Central memory CD4-positive, alpha-beta T cell (primary cell): ENCODE results near the gene NYNRIN.
"Not testable (repeated sequence)": the region's sequence is repeated elsewhere in the genome, so short reads cannot be mapped to it uniquely, and the experiment has no call there.

ENCODE experiments used
- DNase-seq: peaks from one replicate; pipeline ENCODE4 v3.0.0; 2022

NYNRIN gene

DNA sequence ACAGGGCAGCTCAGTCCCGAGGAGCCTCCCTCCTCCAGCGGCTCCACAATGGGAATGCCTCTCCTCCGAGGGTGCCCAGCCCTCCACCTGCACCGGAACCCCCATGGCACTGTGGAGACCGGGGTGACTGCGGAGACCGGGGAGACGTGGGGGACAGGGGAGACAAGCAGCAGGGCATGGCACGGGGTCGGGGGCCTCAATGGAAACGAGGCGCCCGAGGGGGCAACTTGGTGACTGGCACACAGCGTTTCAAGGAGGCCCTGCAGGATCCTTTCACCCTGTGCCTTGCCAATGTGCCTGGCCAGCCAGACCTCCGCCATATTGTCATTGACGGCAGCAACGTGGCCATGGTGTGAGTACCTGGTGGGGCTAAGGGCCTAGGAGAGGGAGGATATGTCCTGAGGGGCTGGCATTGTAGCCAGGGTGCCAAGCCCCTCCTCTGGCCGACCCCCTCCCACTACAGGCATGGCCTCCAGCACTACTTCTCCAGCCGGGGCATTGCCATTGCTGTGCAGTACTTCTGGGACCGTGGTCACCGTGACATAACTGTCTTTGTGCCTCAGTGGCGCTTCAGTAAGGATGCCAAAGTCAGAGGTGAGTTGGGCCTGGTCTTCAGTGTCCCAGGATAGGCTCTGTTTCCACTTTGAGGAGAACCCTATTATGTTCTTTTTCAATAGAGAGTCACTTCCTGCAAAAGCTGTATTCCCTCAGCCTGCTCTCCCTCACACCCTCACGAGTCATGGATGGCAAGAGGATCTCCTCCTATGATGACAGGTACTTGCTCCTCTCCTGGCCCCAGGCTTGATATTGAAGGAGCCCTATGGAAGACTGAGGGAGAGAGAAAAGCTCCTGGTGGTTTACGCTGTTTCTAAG, 33.7 kb downstream of the NYNRIN start:
- no peak for DNase-seq

DNA sequence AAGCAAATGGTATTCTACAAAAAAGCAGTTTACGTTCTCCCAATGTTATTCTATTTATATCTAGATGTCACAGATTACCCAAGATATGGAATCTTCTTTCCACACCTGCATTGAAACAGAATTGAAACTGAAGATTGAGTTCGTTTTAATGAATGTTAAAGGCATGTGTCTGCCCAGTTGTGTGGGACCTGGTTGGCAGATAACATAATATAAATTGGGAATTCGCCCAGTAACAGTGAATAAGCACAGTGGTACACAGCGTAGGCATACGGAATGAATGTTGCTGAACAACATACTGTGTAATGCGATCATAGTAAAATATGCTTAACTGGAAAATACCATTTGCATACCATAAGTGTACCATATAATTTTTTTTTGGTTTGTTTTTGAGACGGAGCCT, 35.2 kb downstream of the NYNRIN start:
- DNase-seq: no peak

DNA sequence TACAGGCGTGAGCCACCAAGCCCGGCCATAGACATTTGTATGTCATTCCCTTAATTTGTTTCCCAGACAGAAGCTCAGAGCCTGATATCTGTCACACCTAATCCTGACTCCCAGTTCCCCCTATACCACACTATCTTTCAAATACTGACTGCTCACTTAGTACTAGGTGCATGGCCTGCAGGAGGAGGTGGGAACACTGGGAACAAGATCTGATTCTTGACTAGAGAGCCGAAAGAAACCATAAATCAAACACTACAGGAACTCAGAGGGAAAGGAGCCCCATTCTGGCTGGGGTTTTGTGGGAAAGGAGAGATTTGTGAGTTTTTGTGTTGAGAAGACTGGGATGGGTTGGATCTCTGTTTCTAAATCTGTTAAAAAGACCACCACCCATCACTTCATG, 35.9 kb downstream of the NYNRIN start:
- DNase-seq: no peak

DNA sequence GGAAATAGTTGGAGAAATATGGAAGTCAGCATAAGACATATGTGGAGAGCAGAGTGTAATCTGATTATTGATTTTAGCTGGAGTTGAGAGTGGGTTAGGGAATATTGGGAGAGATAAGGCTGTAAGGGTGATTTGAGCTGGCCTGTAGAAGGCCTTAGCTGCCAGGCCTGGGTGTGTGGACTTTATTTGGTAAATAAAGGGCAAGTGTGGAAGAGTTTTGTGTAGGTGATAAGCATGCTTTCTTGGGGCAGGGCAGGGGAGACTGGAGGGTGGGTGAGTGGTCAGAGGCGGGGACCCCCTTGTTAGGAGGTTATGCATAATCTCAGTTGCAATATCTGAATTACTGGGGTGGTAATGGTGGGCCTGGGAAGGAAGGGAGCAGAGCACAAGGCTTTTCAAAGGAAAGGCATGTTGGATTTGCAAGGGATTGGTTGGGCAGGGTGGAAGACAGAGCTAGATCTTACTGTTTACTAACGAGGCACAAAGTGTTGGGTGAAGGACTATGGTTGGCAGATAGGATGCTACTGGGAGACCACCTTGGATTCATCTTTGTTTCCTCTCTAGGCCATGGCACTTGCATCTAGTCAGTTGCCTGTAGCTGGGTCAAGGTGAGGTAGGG, 36.5 kb downstream of the NYNRIN start:
- DNase-seq: no peak

DNA sequence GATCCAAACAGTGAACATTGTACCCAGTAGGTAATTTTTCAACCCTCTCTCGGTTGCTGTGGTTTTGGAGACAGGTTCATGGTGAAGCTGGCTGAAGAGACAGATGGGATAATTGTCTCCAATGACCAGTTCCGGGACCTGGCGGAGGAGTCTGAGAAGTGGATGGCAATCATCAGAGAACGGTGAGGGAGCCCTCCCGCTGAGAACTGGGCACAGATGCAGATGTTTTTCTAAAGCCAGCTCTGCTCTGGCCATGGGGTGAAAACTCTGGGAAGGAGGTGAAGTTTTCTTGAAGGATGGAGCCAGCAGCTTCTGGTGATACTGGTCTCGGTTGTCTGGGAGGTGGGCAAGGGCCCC, 37.2 kb downstream of the NYNRIN start:
- DNase-seq: no peak

DNA sequence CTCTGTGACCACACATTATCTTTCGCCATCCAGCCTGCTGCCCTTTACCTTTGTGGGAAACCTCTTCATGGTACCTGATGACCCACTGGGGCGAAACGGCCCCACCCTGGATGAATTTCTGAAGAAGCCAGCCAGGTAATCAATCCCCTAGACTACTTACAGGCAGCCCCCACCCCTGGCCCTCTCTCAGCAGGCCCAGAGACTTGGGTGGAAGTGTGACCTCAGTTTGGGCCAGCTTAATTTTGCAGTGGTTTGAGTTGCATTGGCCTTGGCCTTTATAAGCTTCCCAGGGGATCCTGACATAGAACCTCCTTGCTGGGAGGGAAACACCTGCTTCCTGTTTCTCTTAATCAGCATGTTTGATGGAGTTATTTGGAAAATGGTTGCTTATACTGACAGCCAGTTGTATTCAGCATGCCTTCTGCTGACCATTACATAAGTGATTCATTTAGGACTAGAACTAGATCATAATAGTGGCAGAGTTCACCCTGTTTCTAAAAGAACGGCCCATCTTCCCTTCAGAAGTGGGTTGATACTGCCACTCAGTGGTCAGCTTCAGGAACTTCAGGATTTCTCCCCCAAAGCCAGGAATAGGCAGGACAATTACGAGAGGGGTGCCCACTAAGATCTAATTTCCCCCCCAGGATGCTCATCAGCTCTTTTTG, 37.7 kb downstream of the NYNRIN start:
- DNase-seq: peak; percentile 47

DNA sequence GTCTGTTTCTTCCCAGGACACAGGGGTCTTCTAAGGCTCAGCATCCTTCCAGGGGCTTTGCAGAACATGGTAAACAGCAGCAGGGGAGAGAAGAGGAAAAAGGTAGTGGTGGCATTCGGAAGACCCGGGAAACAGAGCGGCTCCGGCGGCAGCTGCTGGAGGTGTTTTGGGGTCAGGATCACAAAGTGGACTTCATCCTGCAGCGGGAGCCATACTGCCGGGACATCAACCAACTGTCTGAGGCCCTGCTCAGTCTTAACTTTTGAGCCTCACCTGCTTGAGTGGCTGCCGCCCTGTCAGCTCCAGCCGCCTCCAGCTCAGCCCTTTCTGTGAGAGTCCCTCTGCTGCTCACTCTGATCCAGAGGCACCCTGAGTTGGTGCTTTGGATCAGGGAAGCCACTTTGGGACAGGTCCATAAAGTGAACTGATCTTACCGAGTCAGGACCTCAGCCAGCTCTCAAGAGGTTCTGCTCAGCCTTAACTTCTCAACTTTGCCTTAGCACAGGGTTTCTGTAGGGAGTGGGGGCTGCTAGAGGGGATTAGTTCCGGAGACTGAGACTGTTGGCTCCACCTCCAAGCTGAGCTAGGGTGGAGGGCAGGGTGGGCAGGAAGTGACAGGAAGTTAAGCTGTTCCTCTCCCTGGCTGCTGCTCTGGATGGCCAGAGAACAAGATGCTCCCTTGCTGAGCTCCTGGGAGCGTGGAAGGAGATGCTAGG, 38.4 kb downstream of the NYNRIN start:
- DNase-seq: no peak

DNA sequence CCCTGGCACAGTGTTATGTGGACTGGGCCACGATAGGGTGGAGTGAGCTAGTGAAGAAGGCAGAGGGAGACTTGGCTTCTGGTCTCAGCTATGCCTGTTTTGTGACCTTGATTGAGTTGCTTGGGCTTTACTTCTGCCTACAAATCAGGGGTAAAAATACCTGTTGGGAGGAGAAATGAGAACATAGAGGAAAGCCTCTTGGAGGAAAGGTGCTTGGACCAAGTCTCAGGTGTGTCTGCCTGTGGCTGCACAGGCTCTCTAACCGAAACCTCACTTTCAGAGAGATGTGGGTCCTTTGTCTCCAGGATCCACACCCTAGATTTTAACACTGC, 38.9 kb downstream of the NYNRIN start:
- DNase-seq: no peak

DNA sequence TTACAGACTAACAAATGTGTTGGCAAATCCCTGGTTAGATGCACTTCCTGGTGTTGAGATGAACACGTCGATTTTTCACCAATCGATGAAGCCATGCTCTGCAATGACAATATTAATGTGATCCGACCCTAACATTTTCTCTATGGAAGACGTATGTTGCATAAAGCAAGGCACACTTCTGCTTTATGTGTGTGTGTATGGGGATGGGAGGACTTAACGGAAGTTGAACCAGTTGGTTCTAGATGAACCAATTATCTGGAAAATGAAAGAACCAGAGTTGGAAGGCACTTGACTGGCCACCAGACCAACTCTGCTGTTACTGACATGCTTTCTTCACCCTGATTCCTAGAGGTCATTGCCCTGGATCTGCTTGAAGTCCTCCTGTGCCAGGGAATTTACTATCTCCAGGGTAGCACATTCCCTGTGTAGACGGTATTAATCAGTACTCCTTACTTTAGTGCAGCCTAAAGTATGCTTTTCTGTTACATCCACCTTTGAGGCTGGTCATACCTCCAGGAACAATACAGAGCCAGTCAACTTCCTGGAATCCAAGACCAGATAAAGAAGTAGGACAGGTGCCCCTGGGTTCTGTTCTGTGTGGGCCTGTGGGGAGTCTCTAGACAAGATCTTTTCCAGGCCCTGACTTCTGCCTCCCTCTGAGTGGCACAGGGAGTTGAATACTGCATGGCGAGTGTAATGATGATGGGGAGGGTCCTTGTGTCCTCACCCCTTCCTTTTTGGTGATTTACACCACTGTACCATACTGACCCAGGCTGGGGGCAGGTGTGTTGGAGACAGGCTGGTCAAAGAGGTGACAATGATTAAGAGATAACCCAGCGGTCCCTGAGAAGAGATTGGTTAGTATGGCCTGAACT, 39.7 kb downstream of the NYNRIN start:
- DNase-seq: no peak

DNA sequence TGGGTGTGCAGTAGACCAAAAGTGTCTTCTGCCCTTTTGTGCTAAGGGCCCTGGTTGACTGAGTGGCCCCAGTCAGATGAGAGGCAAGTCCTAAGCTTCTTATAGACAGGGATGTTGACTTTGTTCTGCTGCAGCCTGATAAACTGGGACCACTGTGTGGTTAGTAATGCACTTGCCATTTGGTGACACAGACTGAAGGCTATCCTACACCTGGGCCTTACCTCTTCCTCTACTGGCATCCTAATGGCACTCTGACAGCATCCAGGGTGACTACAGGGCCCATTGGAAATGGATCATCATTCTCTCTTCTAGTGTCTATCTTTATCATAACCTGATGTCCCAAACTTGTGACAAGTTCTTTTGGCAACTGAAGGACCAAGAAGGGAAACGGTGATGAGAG, 40.5 kb downstream of the NYNRIN start:
- DNase-seq: no peak

DNA sequence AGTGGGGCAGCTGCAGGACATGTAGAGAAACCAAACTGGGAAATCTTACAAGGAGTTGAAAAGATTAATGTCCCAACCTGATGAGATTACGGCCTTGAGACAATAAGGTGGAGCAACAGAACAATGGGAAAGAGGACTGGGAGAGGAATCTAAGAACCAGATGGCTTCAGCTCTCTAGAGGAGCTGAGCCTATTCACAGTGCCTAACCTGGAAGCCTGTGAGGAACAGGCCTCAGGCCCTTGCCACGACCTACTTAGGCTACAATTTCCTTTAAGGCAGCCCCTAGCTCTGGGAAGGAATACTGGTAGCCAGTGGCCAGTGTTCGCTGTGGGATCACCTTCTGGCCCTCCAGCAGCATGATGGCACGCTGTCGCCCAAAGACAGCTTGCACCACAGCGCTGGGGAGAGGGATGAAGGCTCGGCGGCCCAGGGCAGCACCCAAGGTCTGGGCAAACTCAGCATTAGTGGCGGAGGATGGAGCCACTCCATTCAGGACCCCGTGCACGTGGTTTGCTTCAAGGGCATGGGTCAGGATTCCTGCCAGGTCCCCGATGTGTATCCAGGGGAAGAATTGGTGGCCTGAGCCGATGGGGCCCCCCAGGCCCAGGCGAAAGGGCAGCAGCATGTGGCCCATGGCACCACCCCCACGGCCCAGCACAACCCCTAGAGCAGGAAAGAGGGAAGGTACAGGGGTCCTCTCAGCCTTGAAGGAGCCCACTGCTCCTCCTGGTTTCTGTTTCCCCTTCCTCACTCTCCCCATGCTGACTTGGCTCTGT, 41.2 kb downstream of the NYNRIN start:
- no peak for DNase-seq

DNA sequence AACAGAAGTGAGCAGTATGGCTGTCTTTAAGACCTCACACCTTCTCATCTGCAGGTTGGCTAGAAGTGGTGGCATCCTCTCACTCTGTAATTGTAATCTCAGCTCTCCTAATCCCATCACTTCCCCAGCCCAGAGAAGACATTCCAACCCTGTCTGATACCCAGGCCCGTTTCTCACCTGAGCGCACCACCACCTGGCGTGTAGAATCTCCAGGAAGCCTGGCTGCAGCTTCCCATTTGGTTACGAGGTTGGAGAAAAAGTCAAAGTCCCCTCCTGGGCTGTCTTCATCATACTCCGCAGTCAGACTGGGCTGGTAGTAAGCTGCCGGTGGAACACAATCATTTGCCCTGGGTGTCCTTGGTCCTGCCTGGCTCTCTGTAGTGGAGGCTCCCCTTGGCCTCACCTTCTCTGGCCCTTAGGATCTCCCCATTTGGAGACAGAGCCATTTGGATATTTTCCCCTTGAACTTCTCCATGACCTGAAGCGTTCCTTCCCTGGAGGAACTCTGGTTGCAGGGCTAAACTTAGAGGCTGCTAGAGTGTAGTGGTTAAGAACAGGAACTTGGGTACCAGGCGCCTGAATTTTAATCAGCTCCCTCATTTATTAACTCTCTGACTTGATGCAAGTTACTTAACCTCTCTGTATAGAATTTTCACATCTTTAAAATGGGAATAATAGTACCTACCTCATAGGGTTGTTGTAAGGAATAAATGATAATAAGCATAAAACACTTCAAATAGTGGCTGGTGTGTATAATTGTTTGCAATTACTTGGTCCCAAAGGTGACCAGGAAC, 42.0 kb downstream of the NYNRIN start:
- DNase-seq: no peak

DNA sequence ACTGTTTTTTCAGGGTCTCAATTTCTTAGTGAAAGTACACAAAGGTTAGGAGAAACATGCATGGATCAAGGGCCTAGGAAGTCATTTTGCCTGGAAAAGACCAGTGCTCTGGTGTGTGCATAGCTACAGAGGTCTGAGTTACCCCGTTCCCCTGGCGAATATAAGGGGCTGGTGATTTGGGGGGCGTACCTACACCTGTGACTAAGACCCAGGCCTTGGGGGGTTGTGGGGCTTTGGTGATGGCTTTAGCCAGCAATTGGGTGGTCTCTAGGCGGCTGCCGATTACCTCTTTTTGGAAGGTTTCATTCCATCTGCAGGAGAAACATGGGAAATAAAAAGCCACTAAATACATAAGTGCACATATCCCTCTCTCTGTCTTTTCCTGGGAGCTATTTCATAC, 42.7 kb downstream of the NYNRIN start:
- DNase-seq: no peak

DNA sequence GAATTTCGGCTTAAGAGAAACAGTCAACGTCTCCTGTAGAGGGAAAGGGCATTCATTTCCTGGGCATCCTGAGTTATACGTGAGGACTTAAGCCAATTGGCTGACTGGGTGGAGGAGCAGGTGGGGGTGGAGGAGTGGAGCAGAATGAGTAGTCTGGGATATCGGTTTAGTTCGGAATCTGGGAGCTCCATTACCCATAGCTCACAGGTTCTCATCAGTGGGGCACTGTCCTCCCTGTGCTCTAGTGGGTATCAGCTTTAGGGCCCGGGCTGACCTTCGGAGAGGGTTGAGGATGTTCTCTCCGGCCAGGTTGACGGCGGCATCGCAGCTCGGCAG, 43.1 kb downstream of the NYNRIN start:
- no peak for DNase-seq

DNA sequence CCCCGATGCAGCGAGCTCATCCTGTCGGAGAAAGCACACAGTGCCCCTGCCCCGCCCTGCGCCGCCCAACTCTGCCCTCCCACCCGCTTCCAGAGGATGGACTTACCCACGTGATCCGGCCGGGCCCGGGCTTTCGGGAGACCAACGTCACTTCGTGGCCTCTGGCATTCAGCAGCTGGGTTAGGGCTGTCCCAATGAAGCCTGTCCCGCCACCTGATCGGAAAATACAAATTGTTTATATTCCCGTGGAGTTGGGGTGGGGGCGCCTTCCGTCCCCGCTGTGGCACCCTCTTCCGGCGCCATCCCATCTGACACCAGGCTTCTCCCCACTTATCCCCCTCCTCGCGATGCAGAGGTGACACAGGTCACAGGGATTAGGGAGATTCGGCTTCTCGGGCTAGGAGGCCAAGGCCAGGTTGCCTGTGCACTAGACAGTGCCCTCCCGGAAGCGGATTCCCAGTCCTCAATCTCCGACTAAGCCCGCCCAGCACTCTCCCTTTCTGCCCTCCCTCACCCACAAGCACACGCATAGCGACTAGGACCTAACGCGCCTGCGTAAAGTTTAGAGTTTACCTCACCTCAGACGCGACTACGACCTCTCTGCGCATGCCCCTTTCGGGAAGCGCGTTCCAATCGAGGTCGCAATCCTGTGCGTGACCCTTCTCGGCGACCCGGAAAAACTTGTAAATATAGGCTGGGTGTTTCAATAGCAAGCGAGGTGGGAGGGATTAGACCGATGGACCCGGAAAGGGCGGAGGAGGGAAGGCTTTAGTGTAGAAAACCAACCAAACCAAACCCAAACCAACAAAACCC, 43.6 kb downstream of the NYNRIN start, which contains the start of gene SDR39U1:
Gene SDR39U1, minus strand, starts transcription at position 537 of the 813 bp plus-strand sequence. Its CDS starts 7 bp downstream, at position 530.
- DNase-seq: peak; percentile 99

DNA sequence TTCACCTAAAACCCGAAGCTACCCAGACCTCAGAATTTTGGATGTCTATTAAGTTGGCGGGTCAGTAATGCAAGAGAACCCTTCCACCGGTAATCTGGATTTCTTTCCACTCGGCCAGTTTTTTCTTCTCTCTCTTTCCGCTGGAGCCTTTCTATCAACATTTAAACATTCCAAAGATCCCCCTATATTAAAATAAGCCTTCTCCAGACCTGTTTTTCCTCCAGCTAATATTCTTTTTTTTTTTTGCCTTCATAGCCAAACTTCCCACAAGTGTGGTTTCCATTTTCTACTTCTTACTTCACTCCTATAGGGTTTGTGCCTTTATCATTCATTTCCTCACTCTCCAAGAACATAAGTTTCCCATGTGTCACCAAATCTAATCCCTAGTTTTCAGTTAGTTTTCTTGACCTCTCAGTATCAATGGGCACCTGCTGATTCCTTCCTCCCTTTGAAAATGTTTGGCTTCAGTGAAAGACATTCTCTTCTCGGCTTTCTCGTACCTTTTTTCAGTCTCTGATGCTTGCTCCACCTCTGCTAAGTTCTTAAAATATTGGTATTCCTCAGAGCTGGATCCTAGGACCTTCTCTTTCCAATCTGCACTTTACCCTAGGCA, 44.4 kb downstream of the NYNRIN start:
- no peak for DNase-seq

DNA sequence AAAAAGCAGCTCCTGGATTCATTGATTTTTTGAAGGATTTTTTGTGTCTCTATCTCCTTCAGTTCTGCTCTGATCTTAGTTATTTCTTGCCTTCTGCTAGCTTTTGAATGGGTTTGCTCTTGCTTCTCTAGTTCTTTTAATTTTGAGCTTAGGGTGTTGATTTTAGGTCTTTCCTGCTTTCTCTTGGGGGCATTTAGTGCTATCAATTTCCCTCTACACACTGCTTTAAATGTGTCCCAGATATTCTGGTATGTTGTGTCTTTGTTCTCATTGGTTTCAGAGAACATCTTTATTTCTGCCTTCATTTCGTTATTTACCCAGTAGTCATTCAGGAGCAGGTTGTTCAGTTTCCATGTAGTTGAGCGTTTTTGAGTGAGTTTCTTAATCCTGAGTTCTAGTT, 52.0 kb downstream of the NYNRIN start:
- DNase-seq: not testable (repeated sequence)

DNA sequence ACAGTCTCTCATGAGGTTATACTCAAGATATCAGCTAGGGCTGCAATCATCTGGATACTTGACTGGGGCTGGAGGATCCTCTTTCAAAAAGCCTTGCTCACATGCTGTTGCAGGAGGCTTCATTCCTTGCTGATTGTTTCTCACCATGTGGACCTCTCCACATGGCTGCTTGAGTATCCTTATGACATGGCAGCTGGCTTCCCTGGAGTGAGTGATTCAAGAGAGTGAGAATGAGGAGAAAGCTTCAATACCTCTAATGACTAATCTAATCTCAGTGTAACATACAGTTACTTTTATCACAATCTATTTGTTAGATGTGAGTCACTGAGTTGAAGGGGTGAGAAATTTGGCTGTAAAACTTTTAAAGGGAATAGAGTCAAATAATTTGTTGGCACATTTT, 58.2 kb downstream of the NYNRIN start:
- no peak for DNase-seq

DNA sequence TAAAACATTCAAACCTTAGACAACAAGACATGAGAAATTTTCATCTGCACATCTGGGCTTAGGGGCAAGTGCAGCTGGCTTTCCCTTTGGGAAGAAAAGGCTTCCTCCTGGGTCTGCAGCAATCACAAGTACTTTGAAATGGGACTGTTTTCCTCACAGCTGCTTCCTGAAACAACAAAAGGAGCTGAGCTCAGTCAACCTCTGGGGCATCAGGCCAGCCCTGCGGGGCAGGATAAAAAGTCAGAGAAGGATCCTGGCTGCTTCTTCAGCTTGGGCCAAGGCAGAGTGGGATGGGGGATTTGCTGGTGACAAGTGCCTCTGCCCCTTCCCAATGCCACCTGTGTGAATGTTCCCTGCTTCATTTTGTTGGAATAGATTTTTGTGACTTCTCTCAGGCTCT, 59.9 kb downstream of the NYNRIN start:
- DNase-seq: no peak
